Measurements from ENCODE around the gene OR52L1. TPM values are rescaled to one million over a fixed set of nuclear protein-coding genes. Genes with fewer than 3 reads are reported as not detected.

OR52L1 gene
- polyA plus RNA-seq, 3 donors, result not detected

DNA sequence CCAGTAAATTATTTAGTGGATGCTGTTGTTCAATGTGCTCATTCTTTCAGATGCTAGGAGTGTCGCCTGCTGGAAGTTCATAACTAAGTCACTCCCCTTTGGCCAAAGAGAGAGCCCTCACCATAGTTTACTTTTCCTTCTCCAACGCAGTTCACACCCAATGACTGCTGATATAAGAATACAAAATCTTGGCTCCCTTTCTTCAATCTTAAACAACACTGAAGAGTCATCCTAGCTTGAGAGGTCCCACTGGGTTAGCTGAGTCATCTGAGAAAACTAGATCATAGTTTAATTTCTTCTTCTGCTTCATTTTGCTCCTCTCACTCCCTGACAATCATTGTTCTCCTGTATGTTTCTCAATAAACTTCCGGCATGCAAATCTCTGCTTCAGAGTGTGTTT is 5.4 kb upstream of the OR52L1 start:
- Histone ChIP-seq H3K9me3 (replicated peaks in 1 of 2; ENCODE audit: control insufficient read depth in 1 of 2, insufficient read depth in 1 of 2, low read length in 2 of 2) (no peaks in the 10 kb centered on the region), H3K4me2 (replicated peaks; ENCODE audit: extremely low read depth, low read length, poor library complexity, severe bottlenecking) (no peak overlapping the region), H3K9ac (ENCODE audit: insufficient read depth, low read length, poor library complexity, severe bottlenecking) (no peak overlapping the region), H3K4me1 (ENCODE audit: control insufficient read depth in 1 of 2, insufficient read depth in 2 of 2, low read length in 2 of 2) (no peaks in the 10 kb centered on the region), H3K4me3 (replicated peaks in 1 of 3; ENCODE audit: low read depth in 2 of 3, low read length in 3 of 3) (no peak overlapping the region), H4K20me1 (ENCODE audit: insufficient read depth, low read length) (no peaks in the 10 kb centered on the region), H3K79me2 (ENCODE audit: insufficient read depth, low read length) (no peaks in the 10 kb centered on the region), H3K27me3 (ENCODE audit: control insufficient read depth in 2 of 2, insufficient read depth in 2 of 2, low read length in 2 of 2) (peaks cover 12 to 19% of the 10 kb centered on the region in 2 donors), H3K36me3 (replicated peaks in 1 of 2; ENCODE audit: control insufficient read depth in 1 of 2, insufficient read depth in 2 of 2, low read length in 2 of 2) (no peaks in the 10 kb centered on the region), H3K27ac (ENCODE audit: low read depth in 1 of 2, low read length in 2 of 2) (no peak overlapping the region), H2AFZ (ENCODE audit: insufficient read depth, low read depth, low read length, poor library complexity, severe bottlenecking) (no peak overlapping the region)
- no peaks in the 10 kb centered on the region for H3K36me3 Mint-ChIP-seq
- peaks cover 0 to 2% (median 0%) of the 10 kb centered on the region in 7 donors for H3K9me3 Mint-ChIP-seq
- no peak overlapping the region for H3K4me3 Mint-ChIP-seq
- DNase-seq, result no peak
- no peak overlapping the region for H3K27ac Mint-ChIP-seq
- TF ChIP-seq, protein P1, sequence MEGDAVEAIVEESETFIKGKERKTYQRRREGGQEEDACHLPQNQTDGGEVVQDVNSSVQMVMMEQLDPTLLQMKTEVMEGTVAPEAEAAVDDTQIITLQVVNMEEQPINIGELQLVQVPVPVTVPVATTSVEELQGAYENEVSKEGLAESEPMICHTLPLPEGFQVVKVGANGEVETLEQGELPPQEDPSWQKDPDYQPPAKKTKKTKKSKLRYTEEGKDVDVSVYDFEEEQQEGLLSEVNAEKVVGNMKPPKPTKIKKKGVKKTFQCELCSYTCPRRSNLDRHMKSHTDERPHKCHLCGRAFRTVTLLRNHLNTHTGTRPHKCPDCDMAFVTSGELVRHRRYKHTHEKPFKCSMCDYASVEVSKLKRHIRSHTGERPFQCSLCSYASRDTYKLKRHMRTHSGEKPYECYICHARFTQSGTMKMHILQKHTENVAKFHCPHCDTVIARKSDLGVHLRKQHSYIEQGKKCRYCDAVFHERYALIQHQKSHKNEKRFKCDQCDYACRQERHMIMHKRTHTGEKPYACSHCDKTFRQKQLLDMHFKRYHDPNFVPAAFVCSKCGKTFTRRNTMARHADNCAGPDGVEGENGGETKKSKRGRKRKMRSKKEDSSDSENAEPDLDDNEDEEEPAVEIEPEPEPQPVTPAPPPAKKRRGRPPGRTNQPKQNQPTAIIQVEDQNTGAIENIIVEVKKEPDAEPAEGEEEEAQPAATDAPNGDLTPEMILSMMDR (IDR thresholded peaks at IDR 0.05), result no peak
- no CpG with 5 or more reads among the region's 3 CpGs for WGBS (ENCODE audit: insufficient coverage)
- intact Hi-C loops (cut with micrococcal nuclease), result no loop called here
- no peaks in the 10 kb centered on the region for H3K4me1 Mint-ChIP-seq
- peaks cover 10 to 20% (median 11%) of the 10 kb centered on the region in 3 donors for H3K27me3 Mint-ChIP-seq (ENCODE audit: low read depth in 3 of 3)

- Histone ChIP-seq H4K20me1 (ENCODE audit: insufficient read depth, low read length) (no peaks in the 10 kb centered on the region), H3K27me3 (ENCODE audit: control insufficient read depth in 2 of 2, insufficient read depth in 2 of 2, low read length in 2 of 2) (peaks cover 12 to 17% of the 10 kb centered on the region in 2 donors), H3K4me3 (replicated peaks in 1 of 3; ENCODE audit: low read depth in 2 of 3, low read length in 3 of 3) (no peak overlapping the region), H3K9ac (ENCODE audit: insufficient read depth, low read length, poor library complexity, severe bottlenecking) (no peak overlapping the region), H3K27ac (ENCODE audit: low read depth in 1 of 2, low read length in 2 of 2) (no peak overlapping the region), H3K9me3 (replicated peaks in 1 of 2; ENCODE audit: control insufficient read depth in 1 of 2, insufficient read depth in 1 of 2, low read length in 2 of 2) (no peaks in the 10 kb centered on the region), H3K4me1 (ENCODE audit: control insufficient read depth in 1 of 2, insufficient read depth in 2 of 2, low read length in 2 of 2) (no peaks in the 10 kb centered on the region), H3K36me3 (replicated peaks in 1 of 2; ENCODE audit: control insufficient read depth in 1 of 2, insufficient read depth in 2 of 2, low read length in 2 of 2) (no peaks in the 10 kb centered on the region), H3K79me2 (ENCODE audit: insufficient read depth, low read length) (no peaks in the 10 kb centered on the region), H3K4me2 (replicated peaks; ENCODE audit: extremely low read depth, low read length, poor library complexity, severe bottlenecking) (no peak overlapping the region), H2AFZ (ENCODE audit: insufficient read depth, low read depth, low read length, poor library complexity, severe bottlenecking) (no peak overlapping the region)
- DNase-seq, result no peak
- Mint-ChIP-seq H3K4me3 (no peak overlapping the region), H3K4me1 (no peaks in the 10 kb centered on the region), H3K27ac (no peak overlapping the region), H3K9me3 (peaks cover 0 to 3% (median 0%) of the 10 kb centered on the region in 7 donors), H3K36me3 (no peaks in the 10 kb centered on the region), H3K27me3 (ENCODE audit: low read depth in 3 of 3) (peaks cover 7 to 20% (median 11%) of the 10 kb centered on the region in 3 donors)
- WGBS (ENCODE audit: insufficient coverage), result 100% methylated on average over 1 of the region's 4 CpGs
- TF ChIP-seq, protein P1 (IDR thresholded peaks at IDR 0.05), result no peak
- intact Hi-C loops (cut with micrococcal nuclease), result no loop called here
Observed at GRCh38 chr11:5989203-5989602, 2.4 kb upstream of the OR52L1 start.
